ENCODE results near the gene KRT38.

GRCh38 chr17:41420134-41420533, 20.6 kb downstream of the KRT38 start:
- TF ChIP-seq CTCF (conservative IDR thresholded peaks at IDR 0.05; ENCODE audit: low read depth, low read length) (no peak), EZH2 (IDR thresholded peaks at IDR 0.05; ENCODE audit: low read length, unreplicated experiment) (no peak), EZH2phosphoT487 (IDR thresholded peaks at IDR 0.05; ENCODE audit: borderline replicate concordance, low read length) (no peak)

Measured in PC-3 (cell line).